Stimulated activated CD8-positive, alpha-beta memory T cell treated with anti-CD3 and anti-CD28 coated beads, Interleukin-7, amount 100 ng/mL, for 1 hour (primary cell): Measurements from ENCODE around the gene MAG.

ENCODE experiments used
- DNase-seq, 2 donors: peaks; one replicate each; pipeline ENCODE4 v3.0.0-alpha.2; 2020; ENCODE audit warnings: low read depth in 2 of 2

The MAG gene

DNA sequence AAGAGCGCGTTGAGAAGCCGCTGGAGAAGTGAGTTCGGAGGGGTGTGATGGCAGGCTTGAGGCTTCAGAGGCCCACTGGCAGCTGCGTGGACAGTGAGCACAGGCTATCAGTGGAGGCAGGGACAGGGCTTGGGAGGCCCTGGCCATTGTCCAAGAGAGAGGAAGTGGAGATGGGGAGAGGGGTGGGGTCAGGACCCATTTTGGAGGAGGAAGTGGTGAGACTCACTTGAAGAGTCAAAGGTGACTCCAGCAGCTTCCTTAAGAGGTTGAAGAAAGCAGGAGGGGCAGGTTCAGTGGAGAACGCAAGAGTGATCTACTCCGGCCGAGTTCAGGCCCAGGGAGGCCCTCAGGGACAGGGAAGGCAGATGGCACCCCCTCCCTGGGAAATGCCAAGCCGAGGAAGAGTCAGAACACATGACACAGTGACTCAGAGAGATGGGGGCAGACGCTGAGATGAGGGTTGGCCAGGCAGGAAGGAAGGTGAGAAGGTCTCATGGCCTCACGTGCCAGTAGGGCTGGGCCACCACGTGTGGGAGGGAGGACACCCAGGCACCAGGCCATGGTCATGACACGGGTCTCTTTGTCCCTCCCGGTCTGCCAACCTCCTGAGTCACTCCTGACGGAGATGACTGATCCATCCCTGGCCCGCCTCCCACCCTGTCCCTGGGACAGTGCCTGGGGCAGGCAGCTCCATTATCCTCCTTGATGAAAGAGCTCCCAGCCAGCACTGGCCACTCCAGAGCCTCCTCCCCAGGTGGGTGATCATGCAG, 26.9 kb downstream of the MAG start:
- DNase-seq, result no peak

DNA sequence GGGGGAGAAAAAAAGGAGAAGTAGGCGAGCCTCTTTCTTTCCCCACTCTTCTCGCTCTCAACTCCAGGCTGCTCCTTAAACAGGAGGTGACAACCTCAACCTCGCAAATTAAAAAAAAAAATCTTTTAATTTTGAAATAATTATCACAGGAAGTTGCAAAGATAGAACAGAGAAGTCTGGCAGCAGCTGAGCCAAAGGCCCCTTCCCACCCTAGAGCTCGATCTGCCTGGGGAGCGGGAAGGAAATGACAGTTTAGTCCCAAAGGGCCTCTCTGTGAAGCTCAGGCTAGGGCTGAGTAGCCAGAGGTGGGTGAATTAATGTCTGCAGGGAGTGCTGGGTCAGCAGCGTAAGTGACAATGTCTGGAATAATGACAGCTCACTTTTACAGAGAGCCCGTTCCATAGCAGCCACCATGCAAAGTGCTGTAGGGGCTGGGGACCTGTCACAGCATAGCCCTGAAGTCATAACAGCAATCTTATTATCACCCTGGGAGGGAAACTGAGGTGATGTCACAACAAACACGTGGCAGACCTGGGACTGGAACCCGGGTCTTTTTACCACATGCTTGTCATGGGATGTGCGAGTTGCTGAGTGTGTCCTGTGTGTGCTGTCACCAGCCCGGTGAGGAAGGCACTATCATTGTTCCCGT, 28.2 kb downstream of the MAG start:
- DNase-seq, result no peak

DNA sequence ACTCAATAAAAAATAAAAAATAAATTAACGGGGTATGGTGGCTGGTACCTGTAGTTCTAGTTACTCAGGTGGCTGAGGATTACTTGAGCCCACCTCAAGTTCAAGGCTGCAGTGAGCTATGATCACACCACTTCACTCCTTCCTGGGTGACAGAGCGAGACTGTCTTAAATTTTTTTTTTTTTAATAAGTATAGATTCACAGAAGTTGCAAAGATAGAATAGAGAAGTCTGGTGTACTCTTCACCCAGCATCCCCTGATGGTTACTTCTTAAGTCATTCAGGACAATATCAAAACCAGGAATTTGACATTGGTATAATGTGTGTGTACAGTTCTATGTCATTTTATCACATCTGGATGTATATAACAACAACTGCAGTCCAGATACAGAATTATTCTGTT, 29.3 kb downstream of the MAG start:
- DNase-seq, result no peak

DNA sequence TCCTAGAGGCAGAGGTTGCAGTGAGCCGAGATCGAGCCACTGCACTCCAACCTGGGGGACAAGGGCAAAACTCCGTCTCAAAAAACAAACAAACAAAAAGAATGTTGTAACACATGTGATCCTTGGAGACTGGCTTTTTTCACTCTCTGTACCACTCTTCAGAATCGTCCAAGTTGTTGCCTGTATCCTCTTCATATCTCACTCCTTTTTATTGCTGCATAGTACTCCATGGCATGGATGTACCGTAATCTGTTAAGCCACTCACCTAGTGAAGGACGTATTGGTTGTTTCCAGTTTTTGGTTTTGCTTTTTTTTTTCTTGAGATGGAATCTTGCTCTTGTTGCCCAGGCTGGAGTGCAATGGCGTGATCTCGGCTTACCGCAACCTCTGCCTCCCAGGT, 30.1 kb downstream of the MAG start:
- no peak for DNase-seq

DNA sequence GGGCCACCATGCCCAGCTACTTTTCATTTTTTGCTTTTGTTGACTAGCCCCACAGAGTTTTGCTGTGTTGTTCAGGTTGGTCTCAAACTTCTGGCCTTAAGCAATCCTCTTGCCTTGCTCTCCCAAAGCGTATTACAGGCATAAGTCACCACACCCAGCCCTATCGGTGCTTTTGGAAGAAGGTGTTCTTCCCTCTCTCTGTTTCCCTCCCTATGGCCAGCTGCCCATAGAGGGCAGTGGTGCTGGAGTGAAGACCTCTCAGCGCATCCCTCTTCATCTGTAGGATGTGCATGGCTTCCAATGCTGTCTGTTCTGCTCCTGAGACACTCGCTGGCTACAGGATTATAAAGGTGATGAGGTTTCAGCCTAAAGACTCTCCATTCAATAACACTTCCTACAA, 35.7 kb downstream of the MAG start:
- no peak for DNase-seq

DNA sequence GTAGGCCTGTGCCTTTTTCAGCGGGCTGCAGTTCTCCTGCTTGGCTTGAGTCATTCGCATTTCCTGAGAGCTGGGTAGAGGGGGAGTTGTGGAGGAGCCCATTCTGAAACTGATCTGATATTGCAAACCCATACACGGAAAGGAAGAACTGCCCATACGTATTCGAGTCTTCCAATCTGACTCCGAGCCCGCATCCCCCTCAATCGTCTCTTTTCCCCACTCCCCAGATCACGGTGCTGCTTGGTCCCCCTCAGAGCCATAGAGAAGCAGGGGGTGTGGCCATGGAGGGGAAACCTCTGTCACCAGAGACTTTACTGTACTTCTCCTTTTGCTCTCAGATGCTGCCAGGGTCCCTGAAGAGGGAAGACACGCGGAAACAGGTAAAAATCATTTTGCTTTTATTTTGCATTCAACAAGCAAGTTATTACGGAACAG, 36.9 kb downstream of the MAG start, which contains the start of gene CD22:
Gene CD22 (plus strand): TSS at position 337 of the 435 bp plus-strand sequence. CDS start 2,854 bp downstream, outside the sequence.
- DNase-seq, result no peak

DNA sequence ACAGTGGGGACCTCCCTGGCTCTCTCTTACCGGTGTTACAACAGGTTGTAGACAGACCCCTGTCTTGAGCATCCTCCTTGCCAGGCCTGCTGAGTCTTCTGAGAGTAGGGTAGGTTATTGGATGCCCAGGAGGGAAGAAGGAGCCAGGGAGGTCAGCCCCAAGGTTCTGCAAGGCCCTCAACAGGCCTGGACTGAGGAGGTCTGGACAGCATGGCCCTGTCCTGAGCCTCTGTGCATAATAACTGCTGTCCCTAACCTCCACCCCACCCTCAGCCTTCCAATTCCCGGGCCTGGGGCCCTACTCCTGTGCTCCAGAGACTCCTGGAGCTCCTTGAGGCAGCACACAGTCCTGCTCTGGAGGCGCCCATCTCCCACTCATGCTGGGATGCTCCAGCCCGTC, 37.4 kb downstream of the MAG start:
- no peak for DNase-seq

DNA sequence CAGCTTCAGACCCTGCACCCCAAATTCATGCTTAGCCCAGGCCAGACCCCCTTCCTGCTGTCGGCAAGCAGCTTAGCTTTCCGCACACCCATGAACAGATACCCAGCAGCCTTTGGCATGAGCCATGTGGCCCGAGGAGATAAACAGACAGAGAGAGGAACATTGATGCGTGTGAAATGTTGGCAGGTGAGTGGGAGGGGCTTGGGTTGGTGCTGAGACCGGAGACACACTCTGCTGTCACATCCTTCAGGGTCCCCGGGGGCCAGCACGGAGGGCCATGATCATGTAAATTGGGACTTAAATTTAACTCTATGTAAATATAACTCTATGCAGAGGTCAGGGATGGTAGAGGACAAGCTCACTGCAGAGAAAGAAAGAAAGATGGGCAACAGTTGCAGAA, 38.5 kb downstream of the MAG start:
- DNase-seq, result no peak

DNA sequence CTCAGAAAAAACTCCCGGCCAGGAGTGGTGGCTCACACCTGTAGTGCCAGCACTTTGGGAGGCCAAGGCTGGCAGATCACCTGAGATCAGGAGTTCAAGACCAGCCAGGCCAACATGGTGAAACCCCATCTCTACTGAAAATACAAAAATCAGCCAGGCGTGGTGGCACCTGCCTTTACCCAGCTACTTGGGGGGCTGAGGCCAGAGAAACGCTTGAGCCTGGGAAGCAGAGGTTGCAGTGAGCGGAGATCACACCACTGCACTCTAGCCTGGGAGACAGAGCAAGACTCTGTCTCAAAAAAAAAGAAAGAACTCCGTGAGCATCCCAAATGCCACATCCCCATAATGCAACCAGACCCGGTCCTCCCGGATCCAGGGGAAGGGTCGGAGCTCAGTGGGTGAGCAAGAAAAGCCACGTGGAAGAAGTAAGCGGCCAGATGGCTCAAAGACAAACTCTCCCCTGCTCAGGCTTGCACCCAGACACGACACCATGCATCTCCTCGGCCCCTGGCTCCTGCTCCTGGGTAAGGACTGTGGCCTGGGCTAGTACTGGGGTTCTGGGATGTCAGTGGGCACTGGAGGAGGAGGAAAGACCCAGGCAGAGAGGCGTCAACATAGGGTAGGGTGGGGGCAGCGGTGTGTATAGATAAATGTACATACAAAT, 39.7 kb downstream of the MAG start:
- DNase-seq, result no peak

DNA sequence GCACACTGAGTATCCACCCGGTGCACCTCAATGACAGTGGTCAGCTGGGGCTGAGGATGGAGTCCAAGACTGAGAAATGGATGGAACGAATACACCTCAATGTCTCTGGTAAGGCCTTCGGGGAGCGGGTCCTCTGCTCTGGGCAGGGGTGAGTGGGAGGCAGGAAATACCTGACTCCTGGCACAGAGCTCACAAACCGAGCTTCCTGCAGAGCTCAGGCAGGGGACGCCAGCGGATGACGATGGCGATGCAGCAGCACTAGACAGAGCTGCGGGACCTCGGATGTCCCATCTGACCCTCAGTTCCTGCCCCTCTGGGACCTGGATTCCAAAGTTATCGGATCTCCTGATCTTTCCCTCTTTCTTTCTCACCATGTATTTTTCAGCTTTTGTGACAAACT, 40.9 kb downstream of the MAG start:
- DNase-seq, result no peak

DNA sequence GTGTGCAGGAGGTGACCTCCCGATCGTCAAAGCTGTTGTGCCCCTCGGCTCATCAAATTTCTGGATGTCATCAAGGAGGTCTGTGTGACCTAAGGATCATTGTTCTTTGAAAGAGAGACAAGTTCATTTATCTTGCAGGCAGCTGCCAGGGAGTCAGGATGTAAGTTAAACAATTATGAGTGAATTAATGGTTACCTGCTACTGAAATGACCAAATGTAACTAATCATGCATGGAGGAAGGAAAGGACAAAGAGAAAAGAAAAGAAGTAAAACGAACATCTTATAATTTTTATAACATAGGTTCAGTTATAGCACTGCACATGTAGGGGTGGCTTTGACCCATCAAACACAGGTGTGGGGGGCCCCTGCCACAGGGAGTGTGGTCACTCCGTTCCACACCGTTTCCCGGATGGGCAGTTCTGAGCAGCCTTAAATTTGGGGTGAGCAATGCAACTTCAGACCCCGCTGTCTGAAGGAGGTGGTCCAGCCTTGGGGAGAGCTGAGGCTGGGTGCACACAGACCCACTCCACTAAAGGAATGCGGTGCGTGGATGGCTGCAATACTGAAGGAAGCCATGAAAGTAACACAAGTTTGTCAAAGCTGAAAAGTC, 42.3 kb downstream of the MAG start:
- no peak for DNase-seq

DNA sequence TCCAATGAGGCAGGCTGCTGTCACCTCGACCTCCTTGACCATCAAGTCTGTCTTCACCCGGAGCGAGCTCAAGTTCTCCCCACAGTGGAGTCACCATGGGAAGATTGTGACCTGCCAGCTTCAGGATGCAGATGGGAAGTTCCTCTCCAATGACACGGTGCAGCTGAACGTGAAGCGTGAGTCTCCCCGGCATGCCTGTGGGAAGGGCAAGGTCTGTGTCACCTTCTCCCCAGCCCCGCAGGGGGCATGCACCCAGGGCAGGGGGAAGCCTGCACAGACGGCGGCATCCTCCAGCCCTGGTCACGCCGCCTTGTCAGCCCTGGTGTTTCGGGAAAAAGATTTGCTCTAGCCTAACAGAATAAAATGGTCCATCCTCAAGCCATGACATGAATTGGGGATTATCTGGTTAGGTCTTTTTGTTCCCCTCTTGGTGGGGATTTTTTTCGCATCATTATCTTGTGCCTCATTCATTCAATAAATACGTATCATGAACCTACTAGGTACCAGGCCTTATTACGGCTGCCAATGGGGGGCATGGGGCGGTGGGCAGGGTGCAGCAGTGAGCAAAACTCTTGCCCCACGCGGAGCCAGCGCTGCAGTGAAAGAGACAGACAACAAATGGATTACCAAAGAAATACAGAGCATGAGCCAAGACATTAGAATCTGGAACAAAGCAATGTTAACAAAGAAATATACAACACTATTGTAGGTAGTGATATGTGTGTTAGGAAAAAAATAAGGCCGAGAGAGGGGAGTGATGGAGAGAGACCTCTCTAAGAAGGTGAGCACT, 44.4 kb downstream of the MAG start:
- no peak for DNase-seq

DNA sequence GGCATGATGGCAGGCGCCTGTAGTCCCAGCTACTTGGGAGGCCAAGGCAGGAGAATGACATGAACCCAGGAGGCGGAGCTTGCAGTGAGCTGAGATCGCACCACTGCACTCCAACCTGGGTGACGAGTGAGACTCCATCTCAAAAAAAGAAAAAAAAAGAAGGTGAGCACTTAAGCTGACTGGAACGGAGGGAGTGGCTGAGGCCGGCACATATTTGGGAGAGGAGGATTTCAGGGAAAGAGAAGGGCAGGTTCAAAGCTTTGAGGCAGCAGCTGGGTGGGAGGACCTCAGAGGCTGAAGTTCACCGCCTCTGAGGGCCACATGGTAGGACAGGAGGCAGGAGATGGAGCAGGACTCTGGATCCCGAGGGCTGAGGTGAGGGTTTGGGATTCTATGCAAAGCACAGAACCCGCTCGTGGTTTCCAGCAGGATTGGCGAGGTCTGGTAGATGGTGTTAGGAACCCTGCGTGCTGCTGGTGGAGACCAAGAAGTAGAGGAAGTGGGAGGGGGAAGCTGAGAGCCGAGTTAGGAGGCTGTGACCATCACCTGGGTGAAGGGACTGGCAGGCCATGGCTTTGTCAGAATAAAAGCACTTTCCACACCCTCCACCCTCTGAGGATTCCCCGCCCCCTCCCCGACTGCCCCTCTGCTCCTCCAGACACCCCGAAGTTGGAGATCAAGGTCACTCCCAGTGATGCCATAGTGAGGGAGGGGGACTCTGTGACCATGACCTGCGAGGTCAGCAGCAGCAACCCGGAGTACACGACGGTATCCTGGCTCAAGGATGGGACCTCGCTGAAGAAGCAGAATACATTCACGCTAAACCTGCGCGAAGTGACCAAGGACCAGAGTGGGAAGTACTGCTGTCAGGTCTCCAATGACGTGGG, 45.4 kb downstream of the MAG start:
- DNase-seq, result no peak

DNA sequence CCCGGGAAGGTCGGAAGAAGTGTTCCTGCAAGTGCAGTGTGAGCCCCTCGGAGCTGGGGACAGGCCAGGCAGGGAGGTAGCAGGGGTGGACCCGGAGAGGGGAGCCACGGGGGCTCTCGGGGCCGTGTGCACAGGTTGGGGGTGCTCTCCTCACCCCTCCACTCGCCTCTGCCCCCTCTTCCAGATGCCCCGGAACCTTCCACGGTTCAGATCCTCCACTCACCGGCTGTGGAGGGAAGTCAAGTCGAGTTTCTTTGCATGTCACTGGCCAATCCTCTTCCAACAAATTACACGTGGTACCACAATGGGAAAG, 46.0 kb downstream of the MAG start:
- no peak for DNase-seq

DNA sequence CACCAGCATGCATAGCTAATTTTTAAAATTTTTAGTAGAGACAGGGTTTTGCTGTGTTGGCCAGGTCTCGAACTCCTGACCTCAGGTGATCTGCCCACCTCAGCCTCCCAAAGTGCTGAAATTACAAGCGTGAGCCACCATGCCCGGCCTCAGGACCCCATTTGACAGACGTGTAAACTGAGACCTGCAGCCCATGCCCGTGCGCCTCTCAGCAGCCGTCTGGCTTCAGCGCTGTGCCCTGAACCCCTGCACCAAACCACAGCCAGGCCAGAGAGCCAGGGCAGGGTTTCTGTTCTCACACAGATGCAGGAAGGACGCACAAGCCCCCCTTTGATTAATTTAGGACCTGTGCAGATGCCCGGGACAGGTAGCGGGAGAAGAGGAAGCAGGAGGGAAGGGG, 48.5 kb downstream of the MAG start:
- DNase-seq, result no peak

DNA sequence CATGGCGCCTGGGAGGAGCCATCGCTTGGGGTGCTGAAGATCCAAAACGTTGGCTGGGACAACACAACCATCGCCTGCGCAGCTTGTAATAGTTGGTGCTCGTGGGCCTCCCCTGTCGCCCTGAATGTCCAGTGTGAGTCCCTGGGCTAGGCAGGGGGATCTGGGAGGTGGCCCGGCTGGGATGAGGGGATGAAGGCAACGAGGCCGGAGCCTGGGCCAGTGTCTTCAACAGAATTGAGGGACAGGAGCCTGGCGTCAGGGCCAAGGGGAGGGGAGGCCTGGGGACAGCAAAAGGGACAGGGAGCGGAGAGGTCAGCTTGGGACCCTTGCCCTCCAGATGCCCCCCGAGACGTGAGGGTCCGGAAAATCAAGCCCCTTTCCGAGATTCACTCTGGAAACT, 49.0 kb downstream of the MAG start:
- no peak for DNase-seq

DNA sequence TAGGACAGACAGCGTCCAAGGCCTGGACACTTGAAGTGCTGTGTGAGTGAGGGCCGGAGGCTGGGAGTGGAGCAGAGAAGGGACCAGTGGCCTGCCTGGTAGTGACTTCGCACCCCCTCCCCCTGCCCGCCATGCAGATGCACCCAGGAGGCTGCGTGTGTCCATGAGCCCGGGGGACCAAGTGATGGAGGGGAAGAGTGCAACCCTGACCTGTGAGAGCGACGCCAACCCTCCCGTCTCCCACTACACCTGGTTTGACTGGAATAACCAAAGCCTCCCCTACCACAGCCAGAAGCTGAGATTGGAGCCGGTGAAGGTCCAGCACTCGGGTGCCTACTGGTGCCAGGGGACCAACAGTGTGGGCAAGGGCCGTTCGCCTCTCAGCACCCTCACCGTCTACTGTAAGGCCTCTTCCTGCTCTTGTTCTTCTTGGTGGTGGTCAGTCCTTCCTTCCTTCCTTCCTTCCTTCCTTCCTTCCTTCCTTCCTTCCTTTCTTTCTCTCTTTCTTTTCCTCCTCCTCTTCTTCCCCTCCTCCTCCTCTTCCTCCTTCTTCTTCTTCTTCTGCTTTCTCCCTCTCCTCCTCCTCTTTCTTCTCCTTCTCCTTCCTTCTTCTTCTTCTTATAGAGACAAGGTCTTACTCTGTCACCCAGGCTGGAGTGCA, 49.7 kb downstream of the MAG start:
- no peak for DNase-seq

DNA sequence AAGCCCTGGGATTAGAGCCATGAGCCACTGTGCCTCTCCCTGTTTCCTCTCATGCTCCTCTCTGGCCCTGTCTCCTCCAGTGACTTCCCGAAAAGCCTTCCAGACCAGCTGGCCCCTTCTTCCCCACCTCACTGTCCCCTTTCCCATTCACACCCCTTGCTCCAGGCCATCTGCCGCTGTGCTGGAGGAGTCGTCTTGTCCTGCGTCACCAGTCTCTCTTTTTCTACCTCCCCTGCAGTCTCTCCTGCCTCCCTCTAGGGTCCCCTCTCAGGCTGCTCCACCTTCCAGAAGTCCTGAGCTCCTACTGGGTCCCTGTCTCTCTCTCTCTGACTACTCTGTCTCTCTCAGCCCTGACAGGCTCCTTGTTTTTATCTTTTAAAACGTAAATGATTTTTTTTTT, 50.5 kb downstream of the MAG start:
- no peak for DNase-seq

DNA sequence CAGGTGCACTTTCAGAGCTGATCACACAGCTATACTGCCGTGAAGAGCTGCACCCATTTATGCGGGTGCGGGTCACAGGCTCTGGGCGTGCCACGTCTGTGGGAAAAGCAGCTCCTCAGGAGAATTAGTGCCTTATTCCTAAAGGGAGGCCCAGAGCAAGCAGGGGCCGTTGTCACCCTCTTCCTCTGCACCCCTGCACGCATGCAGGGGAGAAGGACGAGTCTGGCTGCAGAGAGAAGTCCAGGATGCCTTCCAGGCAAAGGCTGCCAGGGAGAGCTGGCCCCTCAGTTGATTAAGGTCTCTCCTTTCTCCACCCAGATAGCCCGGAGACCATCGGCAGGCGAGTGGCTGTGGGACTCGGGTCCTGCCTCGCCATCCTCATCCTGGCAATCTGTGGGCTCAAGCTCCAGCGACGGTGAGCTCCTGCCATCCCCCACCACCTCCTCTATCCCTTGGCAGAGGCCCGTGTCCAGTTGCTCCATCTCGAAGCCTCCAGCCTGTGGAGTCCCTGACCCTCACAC, 52.6 kb downstream of the MAG start:
- no peak for DNase-seq

DNA sequence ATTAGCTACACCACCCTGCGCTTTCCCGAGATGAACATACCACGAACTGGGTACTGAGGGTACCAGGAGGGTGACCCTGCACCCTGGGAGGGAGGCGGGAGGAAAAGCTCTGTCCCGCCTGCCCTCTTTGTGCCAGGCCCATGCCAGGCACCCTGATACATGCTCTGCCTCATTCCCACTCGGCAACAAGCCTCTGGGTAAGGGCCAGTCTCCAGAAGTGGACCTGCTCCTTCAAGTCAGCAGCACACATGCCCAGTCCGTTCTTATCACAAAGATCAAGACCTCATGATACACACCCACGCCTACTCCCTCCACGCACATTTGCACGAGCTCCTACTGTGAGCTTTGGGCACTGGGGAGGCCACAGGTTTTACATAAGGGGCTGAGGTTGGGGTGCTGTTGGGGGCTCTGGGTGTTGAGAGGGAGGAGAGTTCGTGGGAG, 53.7 kb downstream of the MAG start:
- DNase-seq, result no peak
